SK-N-MC (cell line): Measurements from ENCODE around the gene NRCAM.
A peak's percentile ranks its signal among the peaks of the same experiment; 100 is the strongest.

Source experiments
- DNase-seq: peaks from one replicate; pipeline ENCODE4 v3.0.0-alpha.2; 2011; ENCODE audit warnings: low read depth, low spot score
- H3K27ac ChIP-seq: fragments of 200-600 bp; sonication (generic); 2 replicates; pipeline ENCODE4 v1.5.1; 2016; ENCODE audit warnings: mixed run types
- H3K36me3 ChIP-seq: fragments of 200-600 bp; sonication (generic); 2 replicates; pipeline ENCODE4 v1.6.1; 2017; ENCODE audit warnings: antibody characterized with exemption, low read length, mixed read lengths; ENCODE audit not compliant: insufficient read depth
- H3K4me3 ChIP-seq: fragments of 200-600 bp; sonication (generic); 2 replicates; pipeline ENCODE4 v1.5.1; 2016
- H3K9ac ChIP-seq: fragments of 200-600 bp; sonication (generic); 2 replicates; pipeline ENCODE4 v1.8.0; 2017; ENCODE audit warnings: mixed run types, mixed read lengths; ENCODE audit not compliant: insufficient read length
- H3K9me3 ChIP-seq: fragments of 200-600 bp; sonication (generic); 2 replicates; pipeline ENCODE4 v1.6.1; 2017; ENCODE audit warnings: low read depth, mild to moderate bottlenecking, antibody characterized with exemption, low read length, moderate library complexity, mixed read lengths
- EZH2 ChIP-seq: fragments of 200-600 bp; sonication (generic); IDR thresholded peaks from one replicate; pipeline ENCODE4 v1.6.1; 2017; ENCODE audit warnings: antibody characterized with exemption
- FOXP2 ChIP-seq: optimal IDR thresholded peaks from 2 replicates; pipeline ENCODE3; 2011; ENCODE audit warnings: mild to moderate bottlenecking, moderate library complexity; ENCODE audit not compliant: insufficient read depth; ENCODE audit errors: extremely low read length, control extremely low read depth
- POLR2AphosphoS5 ChIP-seq: IDR thresholded peaks from 2 replicates; pipeline ENCODE4 v1.6.1; 2012; ENCODE audit warnings: mild to moderate bottlenecking, low read depth, low read length, borderline replicate concordance

The NRCAM gene

DNA sequence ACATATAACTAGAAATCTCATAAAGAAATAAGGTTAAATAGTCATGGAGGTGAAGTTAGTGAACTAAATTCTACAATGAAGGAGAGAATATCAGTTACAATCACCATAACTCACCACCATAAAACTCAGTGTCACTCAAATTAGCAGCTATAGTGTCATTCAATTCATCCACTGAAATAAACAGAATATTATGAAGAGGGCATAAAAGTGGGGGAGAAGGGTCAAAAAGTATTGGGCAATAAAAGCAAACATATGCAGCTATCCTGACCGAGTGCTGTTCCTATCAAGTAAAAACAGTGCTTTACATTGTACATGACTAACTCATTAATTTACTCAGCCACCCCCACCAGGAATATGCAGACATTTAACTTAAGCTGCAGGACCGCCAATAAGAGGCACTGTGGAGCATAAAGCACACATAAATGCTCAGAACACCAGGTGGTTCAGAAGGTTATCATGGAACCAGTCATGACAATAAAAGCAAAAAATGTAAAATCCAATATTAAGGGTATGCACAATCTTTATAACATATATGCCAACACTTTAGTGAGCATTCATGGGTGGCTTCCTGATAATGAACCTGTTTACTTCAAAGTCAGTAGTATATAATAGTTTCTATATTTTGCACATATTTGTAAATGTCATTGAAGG lies 230.6 kb downstream of the NRCAM start:
- H3K9me3 ChIP-seq = no peaks in the 10 kb centered on the region
- no peak for TF ChIP-seq POLR2AphosphoS5
- TF ChIP-seq EZH2 = no peak
- TF ChIP-seq FOXP2 = no peak
- H3K36me3 ChIP-seq = no peaks in the 10 kb centered on the region
- no peak for DNase-seq
- no peak overlapping the region for H3K4me3 ChIP-seq
- H3K9ac ChIP-seq = no peak overlapping the region
- H3K27ac ChIP-seq = no peak overlapping the region

DNA sequence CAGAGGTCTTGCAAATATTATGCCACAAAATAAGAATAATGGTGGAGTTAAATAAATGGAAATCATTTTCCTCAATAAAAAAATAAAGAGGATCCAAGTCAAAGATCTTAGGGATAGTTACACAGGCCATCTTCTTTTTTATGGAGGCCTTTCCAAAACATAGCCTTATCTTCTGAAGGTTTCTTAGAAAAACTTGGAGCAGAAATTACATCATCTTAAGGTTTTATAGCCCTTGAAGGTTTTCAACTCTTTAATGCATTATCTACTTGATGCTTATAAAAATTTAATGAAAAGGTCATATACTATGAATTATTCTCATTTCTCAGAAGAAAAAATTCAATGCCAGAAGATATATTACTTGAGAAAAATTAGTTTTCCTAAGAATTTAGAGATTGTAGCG lies 231.8 kb downstream of the NRCAM start:
- TF ChIP-seq POLR2AphosphoS5 (no peak), FOXP2 (no peak), EZH2 (no peak)
- Histone ChIP-seq H3K4me3 (no peak overlapping the region), H3K27ac (no peak overlapping the region), H3K9me3 (no peaks in the 10 kb centered on the region), H3K36me3 (no peaks in the 10 kb centered on the region), H3K9ac (no peak overlapping the region)
- no peak for DNase-seq

DNA sequence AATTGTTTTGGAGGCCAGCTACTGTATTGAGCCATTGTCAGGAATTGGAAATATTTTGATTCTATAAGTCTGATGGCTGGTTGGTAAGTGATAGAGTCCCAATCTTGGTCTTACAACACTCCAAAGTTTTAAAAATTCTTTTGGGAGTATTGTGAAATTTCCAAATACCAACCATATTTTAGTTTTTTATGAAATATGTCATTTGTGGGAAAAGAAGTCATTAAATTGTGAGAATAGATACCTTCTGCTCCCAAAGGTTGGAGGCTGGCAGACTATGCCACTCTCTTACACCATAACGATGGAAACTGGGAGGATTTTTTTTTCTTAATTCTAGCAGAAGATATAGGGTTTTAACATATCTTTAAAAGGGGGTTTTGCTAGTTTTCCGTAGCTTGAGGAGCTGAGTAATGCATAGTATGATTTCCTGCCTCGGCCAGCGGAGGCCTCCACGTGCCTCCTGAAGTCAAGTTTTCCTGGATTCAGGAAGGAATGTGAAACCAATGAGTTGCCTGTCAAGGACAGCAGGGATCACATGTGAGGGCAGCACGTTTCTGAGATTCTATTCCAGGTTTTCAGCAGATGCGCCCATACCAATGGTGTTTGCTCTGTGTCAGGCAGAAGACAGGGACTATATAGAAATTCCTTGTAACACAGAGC lies 233.9 kb downstream of the NRCAM start:
- no peak for DNase-seq
- no peak overlapping the region for H3K9ac ChIP-seq
- no peak for TF ChIP-seq POLR2AphosphoS5
- TF ChIP-seq EZH2 = no peak
- no peak for TF ChIP-seq FOXP2
- H3K4me3 ChIP-seq = no peak overlapping the region
- H3K36me3 ChIP-seq = no peaks in the 10 kb centered on the region
- no peaks in the 10 kb centered on the region for H3K9me3 ChIP-seq
- peak overlapping the region; percentile 43; the same call in 1 of the 2 replicates for H3K27ac ChIP-seq

DNA sequence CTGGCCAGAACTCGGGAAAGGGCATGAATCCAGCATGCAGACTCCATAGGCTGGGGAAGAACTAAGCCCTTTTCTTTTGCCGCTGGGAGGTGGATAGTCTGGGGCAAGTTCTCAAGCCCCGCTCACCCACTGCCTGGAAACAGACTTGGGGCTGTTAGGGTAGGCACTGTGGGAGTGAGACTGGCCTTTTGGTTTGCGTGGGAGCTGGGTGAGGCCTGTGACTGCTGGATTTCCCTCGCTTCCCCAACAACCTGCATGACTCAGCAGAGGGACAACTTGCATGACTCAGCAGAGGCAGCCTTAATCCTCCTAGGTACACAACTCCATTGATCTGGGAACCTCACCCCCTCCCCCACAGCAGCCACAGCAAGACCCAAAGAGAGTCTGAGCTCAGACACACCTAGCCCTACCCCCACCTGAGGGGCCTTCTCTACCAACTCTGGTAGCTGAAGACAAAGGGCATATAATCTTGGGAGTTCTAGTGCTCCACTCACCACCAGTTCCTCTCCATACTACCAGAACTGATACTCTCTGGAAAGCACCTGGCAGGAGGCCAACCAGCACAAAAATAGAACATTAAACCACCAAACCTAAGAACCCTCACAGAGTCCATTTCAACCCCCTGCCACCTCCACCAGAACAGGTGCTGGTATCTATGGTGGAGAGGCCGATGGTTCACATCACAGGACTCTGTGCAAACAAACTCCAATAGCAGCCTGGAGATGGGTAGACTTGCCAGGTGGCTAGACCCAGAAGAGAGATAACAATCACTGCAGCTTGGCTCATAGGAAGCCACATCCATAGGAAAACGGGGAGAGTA lies 244.6 kb downstream of the NRCAM start:
- Histone ChIP-seq H3K9ac (no peak overlapping the region), H3K36me3 (no peaks in the 10 kb centered on the region), H3K9me3 (no peaks in the 10 kb centered on the region), H3K4me3 (no peak overlapping the region), H3K27ac (no peak overlapping the region)
- DNase-seq = no peak
- TF ChIP-seq EZH2 = no peak
- no peak for TF ChIP-seq FOXP2
- TF ChIP-seq POLR2AphosphoS5 = no peak

DNA sequence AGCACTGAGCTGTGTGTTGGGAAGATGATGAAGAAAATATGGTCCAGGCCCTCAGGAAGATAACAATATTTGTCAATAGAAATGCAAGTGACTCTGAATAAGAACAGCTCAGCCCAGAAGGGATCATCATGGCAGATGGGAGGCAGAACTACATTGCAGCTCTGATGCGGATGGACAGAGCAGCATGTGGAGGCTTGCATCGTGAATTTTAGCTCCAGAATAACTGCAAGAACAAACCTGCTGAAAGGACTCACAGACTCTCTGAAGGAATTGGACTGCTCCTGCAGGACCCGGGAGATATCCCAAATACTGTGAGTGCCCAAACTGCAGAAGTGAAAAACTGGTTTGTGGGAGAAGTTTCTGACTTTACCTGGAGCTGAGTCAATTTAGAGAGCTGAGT lies 245.4 kb downstream of the NRCAM start:
- Histone ChIP-seq H3K9ac (no peak overlapping the region), H3K27ac (no peak overlapping the region), H3K9me3 (no peaks in the 10 kb centered on the region), H3K4me3 (no peak overlapping the region), H3K36me3 (no peaks in the 10 kb centered on the region)
- DNase-seq = no peak
- TF ChIP-seq POLR2AphosphoS5 (no peak), EZH2 (no peak), FOXP2 (no peak)

DNA sequence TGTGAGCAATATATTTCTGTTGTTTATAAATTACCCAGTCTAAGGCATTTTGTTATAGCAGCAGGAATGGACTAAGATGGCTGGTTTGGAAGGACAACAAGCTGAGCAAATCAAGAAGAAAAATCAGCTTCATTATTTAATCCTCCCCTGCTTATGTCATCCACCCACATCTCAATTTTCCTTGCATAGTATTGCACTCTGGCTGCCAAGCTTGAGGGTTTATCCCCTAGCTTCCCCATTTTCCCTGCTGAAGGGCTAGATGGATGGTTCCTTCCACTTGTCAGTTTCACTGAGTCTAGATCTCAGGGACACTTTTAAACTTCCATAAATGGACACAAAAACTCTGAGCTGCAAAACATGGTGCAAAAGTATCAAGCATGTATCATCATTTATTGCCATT lies 250.9 kb downstream of the NRCAM start:
- Histone ChIP-seq H3K9me3 (no peaks in the 10 kb centered on the region), H3K27ac (no peak overlapping the region), H3K4me3 (no peak overlapping the region), H3K36me3 (no peaks in the 10 kb centered on the region), H3K9ac (no peak overlapping the region)
- no peak for TF ChIP-seq EZH2
- no peak for TF ChIP-seq FOXP2
- no peak for TF ChIP-seq POLR2AphosphoS5
- DNase-seq = no peak

DNA sequence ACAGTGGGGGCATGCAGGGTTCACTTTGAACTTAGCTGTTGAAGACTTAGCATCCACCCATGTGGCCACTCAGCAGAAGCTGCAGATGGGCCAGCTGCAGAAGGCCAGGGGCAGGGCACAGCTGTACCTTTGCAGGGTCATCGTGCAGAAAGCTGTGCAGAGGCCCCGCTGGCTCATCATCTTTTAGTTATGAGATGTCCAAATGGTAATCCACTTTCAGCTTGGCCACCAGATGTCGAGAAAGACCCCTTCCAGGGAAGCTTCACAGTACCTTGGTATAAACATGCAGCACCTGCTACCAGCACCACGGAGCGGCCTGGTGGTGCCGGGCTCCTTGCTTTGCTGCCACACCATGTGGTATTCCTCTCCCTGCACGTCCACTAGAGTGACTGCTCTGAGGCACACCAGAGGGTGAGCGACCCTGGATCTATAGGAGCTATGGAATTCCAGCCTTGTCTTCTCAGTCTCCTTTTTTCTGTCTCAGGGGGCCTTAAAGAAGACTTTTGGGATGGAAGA lies 251.9 kb downstream of the NRCAM start:
- Histone ChIP-seq H3K36me3 (no peaks in the 10 kb centered on the region), H3K9me3 (no peaks in the 10 kb centered on the region), H3K9ac (no peak overlapping the region), H3K4me3 (no peak overlapping the region), H3K27ac (no peak overlapping the region)
- TF ChIP-seq EZH2 (no peak), FOXP2 (no peak), POLR2AphosphoS5 (no peak)
- DNase-seq = no peak

DNA sequence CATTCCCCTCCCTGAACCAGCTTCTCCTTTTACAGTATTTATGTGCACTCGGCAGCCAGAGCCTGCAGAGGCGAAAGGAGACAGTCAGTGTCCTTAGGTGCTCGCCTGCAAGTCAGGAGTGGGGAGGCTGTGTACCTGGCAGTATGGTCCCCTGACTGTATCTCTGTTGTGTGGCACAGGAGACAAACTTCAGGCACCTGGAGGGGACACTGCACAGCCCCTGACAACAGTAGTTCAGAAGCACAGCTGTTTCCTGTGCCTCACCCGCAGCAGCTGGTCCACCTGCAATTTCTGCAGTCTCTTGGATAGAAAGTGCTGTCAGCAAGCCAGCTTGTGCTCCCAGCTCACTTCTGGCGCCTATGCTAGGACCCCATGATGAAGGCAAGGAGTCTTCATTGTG lies 252.7 kb downstream of the NRCAM start:
- TF ChIP-seq FOXP2 (no peak), POLR2AphosphoS5 (no peak)
- Histone ChIP-seq H3K9ac (no peak overlapping the region), H3K36me3 (no peaks in the 10 kb centered on the region), H3K9me3 (no peaks in the 10 kb centered on the region), H3K4me3 (no peak overlapping the region), H3K27ac (no peak overlapping the region)
- no peak for DNase-seq

DNA sequence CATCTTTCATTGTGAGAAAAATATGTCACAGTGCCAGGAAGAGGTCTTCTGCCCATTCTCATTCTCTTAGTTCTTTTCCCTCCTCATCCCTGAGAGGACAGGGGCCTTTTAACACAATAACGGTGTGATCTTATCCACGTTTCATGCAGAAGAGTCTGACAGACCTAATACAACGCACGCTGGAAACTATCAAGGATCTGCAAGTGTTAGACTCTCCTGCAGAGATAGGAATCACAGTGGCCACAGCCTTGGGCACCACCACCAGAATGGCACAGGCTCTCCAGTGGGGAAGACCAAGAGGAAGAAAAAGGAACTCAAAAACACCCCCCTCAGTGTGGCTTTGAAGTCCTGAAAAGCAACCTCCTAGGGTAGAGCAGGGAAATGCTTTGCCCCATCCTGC lies 253.5 kb downstream of the NRCAM start:
- Histone ChIP-seq H3K36me3 (no peaks in the 10 kb centered on the region), H3K4me3 (no peak overlapping the region), H3K9ac (no peak overlapping the region), H3K9me3 (no peaks in the 10 kb centered on the region), H3K27ac (no peak overlapping the region)
- TF ChIP-seq FOXP2 = no peak
- TF ChIP-seq EZH2 = no peak
- TF ChIP-seq POLR2AphosphoS5 = no peak
- no peak for DNase-seq
